NCI-H2196 treated with DMSO at 0.1 percent for 48 hours (cell line): Measurements from ENCODE around the gene MLLT3.
A peak's percentile ranks its signal among the peaks of the same experiment; 100 is the strongest.

ENCODE experiments used
- DNase-seq: peaks from one replicate; lab custom pipeline; 2025; ENCODE audit not compliant: unreplicated experiment; lab: John Stamatoyannopoulos, UW

The MLLT3 gene

DNA sequence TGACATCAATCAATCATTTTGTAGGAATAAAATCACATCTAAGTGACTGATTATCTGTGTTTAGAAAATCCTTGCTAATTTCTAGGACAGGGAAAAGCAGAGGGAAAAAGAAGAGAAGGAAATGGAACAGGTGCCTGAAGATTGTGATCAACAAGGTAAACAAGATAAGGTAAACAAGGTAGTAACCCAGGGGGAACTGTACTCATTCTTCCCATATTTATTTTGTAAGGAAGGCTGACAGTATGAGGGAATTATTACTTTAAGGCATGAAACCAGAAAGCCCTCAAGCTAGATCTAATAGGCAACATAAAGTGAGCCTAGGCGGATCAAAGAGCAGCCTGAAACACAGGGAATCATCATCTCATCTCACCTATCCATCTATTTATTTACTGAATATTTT, 231.1 kb downstream of the MLLT3 start:
- DNase-seq = no peak

DNA sequence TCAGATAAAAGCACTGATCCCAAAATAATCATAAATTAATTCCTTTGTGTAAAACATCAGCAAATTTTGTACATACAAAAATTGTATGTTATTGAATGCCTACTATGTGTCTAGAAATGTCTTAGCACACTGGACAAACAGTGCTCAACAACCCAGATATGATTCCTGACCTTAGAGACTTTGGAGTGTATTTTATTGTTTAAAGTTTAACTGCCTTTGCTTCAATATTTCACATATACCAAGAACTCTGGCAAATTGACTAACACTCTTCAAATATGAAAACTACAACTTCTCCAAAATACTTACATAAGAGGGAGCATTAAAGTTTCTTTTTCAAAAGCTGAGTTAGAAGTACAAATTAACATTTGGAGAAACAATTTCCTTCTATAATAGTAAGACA, 231.9 kb downstream of the MLLT3 start:
- DNase-seq = no peak

DNA sequence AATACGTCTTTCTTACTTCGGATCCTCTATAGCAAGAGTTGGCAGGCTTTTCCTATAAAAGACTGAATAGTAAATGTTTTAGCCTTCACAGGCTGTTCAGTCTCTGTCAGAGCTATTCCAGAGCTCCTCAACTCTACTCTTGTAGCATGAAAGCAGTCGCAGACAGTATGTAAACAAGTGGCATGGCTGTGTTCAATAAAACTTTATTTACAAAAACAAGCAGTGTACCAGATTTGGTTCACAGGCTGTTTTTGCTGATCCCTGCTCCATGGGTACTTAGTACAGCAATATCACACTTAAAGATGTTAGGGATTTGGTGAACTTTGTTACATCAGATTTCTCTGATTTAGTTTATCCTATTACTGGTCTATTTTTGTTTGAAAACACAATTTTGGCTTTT, 235.2 kb downstream of the MLLT3 start:
- no peak for DNase-seq

DNA sequence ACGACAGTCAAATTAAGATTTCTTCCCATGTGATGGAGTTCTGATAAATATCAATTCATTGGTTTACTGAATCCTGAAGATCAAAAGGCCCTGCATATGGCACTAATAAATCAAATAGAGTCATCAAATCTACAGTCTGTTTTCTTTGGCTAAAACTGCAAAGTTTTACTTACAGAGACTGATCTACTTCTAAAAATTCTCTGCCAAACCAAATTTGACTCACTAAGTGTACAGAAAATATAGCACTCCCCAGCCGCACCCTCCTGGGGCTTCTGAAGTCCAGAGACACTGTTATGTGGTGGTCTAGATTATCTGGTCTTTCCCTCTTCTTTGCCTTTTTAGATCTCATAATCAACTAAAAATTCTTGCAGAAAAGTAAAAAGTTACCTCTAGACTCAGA, 237.7 kb downstream of the MLLT3 start:
- no peak for DNase-seq

DNA sequence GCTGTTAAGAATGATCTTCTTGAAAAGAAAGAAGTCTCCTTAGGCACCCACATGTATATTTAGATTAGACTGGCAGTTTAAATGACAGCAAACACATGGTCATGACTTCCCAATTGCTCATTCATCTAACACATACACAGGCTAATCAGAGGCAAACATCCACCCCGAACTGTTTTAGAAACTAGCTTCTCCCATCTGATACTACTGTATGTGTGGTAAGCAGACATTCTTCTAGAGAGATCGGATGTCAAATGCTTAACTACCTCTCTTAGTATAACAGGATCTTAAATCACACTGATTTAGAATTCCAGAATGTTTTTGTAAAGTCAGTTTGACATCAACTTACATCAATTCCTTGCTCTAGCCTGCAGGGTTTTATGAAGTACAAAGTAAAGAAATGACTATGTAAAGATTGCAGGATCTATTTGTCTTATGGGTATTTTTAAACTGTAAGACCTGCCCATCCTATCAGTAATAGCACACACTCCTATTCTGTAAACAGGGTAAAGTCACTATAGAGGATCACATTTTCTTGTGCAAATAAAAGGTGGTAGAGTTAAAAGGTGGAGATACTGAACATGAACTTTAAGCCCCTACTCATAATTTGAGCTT, 239.7 kb downstream of the MLLT3 start:
- no peak for DNase-seq

DNA sequence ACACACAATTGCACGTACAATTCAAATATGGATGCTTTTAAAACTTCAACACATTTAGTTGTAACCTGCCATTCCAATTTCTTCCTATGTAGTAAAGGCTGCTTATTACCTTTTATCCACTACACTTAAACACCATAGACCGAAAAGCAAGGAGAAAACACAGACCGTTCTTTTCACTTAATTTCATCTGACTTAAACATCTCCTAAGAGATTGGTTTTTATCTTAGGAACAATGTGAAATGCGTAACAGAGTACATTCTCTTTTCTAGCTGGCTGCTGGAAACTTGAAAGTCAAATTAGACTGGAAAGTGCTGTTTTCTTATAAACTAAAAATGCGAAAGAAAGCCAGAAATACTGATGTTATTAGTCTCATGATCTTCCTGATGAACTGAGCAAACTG, 241.8 kb downstream of the MLLT3 start:
- DNase-seq = no peak

DNA sequence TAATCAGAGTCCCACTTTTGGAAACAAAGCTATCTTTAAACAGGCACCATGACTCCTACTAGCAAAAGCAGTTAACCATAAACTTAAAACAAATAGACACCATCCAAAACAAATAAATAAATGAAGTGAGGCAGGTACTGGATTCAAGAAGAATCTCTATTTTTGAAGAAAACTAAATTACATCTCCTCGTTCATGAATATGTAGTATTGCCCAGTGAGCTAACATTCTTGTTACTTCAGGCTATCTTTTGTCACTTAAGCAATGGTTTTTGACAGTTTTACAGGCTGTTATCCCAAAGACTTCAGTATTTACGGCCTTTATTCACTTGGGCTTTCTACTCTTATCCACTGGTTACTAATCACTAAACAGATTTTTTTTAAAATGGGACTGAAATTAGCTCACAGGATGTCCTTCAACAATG, 242.5 kb downstream of the MLLT3 start:
- DNase-seq = no peak

DNA sequence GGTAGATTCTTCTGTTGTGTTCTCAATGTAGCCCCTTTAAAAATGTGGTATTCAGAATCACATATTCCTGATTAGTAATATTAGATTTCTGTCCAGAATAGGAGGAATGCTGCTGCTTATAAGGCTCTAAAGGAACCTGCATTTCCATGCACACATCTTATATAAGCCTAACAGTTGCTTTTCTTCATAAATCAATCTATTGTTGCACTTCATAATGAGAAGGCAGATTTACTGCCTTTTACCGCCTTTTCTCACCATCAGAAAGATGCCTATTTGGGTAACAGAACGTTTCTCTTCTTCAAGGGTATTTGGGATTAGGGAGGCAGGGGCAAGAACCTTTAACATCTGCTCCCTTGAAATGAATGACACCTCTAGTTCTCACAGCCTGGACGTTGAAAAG, 243.4 kb downstream of the MLLT3 start:
- DNase-seq = no peak

DNA sequence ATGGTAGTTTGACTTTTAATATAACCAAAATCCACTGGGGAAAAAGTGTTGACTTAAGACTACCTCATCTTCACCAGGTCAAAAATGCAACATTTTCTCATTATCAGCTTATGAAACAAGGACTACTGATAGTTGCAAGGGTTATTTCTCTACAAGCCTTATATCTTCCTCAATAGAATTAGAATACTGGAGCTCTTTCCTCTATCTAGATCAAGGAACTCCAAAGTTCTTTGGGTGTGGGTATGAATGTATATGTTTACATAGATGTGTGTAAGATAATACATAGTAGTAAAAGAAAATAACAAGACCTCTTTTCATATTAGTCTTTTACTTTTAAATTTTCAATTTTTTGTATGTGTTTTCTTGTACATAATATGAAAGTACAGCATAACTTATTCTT, 244.5 kb downstream of the MLLT3 start:
- DNase-seq = no peak

DNA sequence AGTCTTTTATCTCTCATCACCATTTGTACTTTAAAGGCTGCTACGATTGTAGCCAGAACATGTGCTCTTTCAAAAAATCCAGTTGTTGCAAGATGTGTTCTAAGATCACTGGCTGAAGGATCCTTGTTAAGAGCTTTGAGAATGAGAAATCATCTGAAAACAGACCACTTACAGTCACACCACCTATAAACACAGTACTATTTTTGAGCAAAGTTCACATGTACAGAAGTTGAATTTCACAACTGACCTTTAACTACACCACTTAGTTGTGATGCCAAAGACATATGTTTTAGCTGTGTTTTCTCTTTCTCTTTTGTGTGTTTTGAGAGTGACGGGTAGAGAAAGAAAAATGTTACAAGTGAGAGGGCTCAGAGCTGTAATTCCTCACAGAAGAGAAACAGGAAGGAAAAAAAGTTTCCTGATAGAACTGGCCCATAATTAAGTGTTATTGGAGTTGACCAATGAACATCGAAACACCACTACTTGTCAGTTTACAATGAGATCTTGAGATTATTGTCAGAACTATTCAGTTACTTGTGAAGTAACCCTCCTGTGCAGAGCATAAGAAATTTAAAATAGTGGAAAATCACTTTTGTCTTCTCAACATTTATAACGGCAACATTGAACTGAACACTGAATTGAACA, 245.4 kb downstream of the MLLT3 start:
- DNase-seq = no peak

DNA sequence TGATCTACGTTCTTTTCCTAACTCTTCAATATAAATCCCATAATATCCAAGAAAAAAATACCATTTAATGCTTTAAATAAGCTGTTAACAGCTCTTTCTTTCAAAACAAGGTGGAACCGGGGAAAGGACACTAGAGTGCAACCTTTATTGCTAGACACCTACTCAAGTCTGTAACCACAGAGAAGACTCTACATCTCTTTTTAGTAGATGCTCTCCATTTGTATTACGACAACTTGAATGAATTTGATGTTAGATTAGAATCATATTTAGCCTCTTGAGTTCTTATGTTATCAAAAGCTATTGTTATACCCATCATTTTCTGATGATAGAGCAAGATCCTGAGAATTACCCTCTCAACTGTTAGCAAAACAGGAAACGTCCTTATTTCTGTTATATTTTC, 246.3 kb downstream of the MLLT3 start:
- no peak for DNase-seq

DNA sequence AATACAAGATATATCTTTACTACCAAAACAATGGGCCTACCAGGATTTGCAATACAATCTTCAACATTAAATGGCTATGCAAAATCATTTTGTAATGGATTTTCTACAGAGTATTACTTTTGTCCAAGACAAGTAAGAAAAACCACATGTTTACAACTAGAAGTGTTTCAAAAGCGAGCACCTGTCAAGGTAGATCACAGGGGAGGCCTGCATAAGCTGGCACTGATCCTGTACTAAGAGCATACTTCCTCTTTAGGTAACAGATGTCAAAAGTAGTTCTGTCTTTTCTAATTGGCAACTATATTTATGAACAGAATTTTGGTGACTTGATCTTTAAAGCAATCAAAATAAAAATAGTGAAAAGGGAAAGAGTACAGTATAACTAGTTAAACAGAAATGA, 249.0 kb downstream of the MLLT3 start:
- no peak for DNase-seq

DNA sequence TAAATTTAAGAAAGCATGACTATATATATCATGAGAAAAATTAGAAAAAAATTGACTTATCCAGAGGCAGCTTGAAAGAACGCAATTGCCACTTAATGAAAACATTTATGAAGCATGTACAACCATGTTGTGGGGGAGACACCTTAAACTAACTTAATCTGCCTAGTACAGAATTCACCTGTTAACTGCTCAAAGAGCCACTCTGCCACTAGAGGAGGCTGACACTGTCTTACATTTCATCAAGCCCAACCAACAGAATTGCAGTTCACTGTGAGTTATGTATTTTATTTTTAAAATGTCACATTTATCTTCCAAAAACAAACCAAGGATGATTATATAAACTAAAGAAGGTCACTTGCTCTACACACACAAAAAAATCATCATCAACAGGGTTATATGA, 252.9 kb downstream of the MLLT3 start:
- no peak for DNase-seq

DNA sequence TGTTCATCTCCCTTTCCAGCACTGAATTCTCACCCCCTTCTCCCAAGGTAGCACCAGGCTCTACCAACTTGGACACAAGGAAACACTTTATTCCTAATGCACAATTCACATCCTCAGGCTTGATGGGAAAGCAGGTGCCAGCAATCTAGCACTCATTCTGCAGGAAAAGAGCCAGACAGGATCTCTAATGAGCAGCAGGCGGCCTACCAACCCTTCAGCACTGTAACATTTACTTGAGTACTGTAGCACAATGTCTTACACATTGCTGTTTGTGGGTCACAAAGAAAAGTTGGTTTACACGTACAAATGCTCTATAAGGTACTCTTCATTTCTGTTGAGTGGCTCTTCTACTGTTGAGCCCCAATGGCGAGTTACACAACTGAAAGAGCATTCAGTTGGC, 254.4 kb downstream of the MLLT3 start:
- no peak for DNase-seq

DNA sequence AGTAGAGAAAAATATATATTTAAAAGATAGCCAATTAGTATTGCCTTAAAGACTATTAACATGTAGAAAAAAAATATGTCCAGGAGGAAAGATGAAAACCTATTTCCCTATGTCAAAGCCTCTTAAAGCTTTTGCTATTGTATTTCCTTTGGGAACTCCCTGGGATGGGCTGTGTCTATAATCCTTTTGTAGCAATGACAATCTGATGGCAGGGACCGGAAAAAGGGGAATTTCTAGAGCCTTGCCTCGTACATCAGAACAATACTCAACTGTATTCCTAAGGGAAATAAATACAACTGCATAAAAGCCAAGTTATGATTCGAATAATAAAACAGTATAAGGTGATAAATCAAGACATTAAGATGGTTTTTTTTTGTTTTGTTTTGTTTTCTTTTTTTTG, 257.3 kb downstream of the MLLT3 start:
- DNase-seq = no peak

DNA sequence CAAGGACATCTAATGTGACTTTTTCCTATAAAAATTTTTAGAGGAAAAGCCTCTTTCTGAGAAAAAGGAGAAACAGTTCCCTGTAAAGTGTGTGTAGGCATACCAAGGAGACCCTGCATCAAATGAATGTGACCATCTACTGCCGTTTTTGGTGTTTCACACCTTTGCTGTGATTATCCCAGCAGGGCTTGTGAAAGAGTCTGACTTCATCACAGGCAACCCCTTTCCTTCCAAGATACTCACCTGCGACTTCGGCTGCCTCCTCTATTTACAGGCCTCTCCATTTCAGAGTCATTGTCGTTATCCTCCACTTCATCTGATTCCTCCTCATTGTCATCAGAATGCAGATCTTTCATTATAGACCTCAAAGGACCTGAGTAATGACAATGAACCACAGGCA, 259.1 kb downstream of the MLLT3 start:
- no peak for DNase-seq

DNA sequence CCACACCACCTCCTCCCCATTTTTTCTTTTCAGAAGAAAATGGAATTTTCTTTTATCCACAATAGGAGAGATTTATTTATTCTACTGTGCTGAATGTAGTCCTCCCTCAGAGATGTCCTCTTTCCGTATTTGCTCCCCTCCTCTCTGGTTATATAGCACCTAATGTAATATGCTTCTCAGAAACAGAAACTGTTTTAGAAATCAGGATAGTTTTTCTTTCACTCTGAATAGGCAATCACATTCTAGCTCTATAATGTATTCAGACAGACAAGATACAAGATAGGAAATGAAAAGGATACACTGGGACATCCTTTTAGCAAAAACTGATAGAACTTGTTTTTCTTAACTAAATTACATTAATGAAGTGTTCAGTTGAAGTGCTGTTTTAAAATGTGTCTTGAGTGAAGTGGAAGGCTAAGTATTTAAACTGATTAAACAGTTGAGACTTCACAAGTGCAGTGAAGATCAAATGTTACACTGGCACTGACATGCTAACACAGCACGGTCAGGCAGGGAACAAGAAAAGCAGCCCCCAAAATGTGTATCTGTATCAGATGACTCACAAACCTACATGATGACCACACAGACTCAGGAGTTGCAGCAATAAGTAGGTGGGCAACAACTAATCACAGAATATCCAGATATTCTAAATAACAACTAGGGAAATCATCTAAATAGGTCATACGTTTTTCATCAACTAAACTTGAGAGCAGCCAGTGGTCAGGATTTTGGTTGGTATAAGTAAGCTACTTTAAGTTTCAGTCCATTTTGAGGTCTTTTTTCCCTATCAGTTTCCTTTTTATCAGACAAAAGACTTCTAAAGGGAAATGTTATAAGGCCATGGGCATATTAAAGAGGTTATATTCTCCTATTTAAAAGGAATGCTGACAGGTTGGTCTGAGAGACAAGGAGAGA, 260.4 kb downstream of the MLLT3 start:
- DNase-seq = no peak

DNA sequence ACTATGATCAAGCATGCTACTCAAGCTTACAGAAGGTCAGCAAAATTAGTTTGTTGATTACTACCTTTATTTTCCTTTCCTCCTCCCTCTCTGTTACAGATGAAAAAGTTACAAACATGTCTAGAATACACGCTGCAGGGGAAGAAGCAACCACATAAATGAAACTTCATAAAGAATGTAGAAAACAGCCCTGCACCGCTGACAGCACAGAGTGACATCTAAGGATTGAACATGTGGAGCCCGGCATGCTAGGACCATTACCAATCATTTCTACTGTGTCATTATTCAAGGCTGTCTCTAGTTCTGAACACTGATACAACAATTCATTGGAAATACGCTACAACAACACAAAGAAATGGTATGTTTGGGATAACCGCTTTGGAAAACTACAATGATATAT, 261.1 kb downstream of the MLLT3 start:
- DNase-seq = no peak

DNA sequence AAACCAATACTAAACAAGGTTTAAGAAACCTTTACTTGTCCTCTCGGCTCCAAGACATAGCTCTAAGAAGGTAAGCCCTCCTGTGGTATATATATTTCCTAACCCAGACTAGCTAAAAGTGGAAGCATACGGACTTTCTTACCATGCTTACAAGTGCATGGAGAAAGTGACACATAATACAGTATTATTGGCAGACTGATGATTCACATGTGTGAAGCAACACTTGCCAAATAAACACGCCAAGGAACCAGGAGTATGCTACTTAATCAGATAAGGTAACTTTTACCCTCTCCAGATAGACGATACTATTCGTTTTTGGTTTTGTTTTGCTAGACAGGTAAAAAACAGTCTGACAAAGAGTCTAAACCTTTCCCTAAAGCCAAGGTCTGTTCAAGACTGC, 264.1 kb downstream of the MLLT3 start:
- DNase-seq = no peak

DNA sequence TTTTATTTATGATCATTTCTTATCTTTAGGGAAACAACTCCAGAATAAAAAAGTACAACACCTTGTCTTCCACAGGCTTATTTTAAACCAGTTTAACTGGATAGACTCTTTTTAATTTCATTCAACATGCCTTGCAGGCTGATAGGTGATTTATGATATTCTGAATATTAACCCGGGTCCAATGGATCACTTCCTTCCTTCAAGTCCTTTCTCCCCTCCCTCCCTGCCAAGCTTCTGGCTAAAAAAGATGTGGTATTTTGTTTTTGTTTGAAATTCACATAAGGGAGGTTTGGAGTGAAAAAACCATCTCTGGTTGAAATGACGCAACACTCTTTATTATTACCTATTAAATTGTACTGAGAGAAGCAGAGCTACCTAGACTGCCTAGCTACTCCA, 265.3 kb downstream of the MLLT3 start:
- DNase-seq = no peak

DNA sequence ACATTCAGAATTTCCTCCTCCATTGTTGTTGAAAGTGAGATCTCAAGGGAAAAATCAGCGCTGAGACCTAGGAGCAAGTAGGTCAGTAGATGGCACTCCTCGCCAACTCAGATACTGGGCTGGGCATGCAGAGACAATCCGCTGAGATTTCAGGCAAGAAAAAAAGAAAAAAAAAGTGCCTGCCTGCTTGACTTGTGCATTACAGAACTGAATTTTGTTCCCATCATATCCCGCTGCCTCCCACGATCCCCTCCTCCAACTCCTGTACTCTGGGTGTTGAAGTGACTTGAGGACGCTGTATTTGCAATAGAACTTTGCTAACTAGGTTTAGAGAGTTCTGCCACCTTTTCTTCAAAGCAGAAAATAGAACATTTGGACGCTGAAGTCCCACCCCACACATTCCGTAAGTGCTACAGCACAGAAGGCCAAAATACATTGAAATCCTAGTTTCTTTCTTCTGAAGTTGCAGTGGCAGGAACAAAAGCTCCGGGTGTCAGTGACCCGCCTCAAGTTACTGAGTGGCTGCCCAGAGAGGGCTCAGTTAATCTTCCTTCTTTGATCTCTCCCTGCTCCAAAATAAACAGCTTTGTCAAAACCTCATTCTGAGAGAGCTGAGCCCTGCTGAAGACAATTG, 265.8 kb downstream of the MLLT3 start:
- DNase-seq = peak; percentile 72

DNA sequence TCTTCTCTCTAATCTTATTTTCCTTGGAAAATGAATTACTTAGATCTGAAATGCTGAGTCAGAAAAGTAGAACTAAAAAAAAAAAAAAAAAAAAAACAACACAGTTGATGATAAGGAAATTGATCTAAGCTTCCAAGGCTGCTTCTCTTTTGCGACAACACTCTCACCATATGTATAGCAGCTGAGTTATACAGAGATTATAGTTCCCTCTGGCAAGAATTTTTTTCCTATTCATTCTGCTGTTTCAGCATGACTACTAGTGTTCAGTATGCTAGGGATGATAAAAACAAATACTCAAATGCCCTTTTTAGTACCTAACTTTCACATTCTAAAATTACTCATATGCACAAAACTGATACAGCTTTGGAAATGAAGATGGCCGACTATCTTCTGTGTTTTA, 267.3 kb downstream of the MLLT3 start:
- no peak for DNase-seq
